NCI-H2196 (cell line): ENCODE data around the gene SLC5A4.

ENCODE experiments used
- DNase-seq: peaks from one replicate; lab custom pipeline; 2025; ENCODE audit not compliant: unreplicated experiment; lab: John Stamatoyannopoulos, UW

SLC5A4 gene

DNA sequence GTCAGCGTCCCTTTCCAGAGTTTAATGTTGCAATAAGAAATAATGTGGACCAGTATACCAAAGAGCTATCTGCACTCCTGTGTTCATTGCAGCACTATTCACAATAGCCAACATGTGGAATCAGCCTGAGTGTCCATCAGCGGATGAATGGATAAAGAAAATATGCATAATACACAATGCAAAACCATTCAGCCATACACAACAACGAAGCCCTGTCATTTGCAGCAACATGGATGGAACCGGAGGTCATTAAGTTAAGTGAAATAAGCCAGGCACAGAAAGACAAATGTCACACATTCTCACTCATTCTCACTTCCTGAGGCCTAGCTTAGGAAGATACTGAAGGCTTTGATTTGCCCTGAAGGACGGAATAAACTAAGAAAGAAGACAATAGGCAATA lies 22.1 kb downstream of the SLC5A4 start:
- DNase-seq: no peak

- no peak for DNase-seq
Observed at GRCh38 chr22:32232191-32232830, 22.8 kb downstream of the SLC5A4 start.

DNA sequence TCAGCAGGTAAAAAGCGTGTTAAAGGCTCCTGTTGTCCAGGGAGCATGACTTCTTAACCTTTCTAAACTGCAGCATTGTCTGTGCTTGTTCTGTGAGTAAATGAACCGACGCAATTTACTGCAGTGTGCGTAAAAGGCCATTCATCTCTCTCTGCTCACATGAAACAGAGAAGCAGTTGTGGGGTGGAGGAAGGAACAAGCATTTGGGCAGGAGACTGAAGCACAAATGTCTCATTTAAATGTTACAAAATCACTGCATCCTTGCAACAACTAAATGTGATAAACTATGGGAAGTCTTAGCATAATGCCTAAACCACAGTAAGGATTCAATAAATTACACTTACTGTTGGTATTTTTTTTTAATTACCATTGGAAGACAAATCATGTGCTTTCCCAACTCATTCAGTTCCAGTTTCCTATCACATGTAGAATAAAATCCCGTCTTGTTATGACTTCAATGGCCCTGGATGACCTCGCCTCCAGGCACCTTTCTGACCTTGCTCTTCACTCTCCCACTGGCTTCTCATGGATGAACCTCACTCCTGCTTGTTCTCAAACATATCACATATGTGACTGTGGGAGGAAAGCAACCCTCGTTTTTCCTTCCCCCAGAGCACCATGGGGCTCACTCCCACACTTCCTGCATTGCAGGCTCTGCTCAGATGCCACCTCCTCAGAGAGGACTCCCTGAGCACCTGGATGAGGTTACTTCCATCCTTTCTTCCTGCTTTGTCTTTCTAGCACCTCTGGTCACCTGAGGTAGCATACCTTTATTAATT lies 28.6 kb downstream of the SLC5A4 start:
- no peak for DNase-seq

- no peak for DNase-seq
Observed at GRCh38 chr22:32222991-32223390, 32.2 kb downstream of the SLC5A4 start.

GRCh38 chr22:32219026-32219425 lies 36.1 kb downstream of the SLC5A4 start:
- no peak for DNase-seq

DNA sequence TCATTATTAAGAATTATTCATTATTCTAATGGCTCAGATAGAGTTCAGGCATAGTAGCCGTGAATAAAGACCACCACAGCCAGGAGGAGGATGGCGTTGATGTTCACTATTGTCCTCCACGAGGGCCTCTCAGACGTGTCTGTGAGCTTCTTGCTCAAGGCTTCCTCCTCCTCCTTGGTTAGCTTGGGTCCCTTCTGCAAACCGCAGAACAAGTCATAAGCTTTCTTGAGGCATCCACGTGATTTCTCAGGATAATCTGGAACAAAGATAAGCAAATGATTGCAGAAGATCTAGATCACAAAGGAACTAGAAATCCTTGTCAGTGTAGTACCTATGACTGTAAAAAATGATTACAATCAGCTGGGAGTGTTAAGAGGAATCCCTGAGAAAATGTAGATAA lies 36.7 kb downstream of the SLC5A4 start:
- no peak for DNase-seq

- no peak for DNase-seq
Observed at GRCh38 chr22:32217465-32217864, 37.7 kb downstream of the SLC5A4 start.

- DNase-seq: no peak
Observed at GRCh38 chr22:32216911-32217310, 38.2 kb downstream of the SLC5A4 start.

DNA sequence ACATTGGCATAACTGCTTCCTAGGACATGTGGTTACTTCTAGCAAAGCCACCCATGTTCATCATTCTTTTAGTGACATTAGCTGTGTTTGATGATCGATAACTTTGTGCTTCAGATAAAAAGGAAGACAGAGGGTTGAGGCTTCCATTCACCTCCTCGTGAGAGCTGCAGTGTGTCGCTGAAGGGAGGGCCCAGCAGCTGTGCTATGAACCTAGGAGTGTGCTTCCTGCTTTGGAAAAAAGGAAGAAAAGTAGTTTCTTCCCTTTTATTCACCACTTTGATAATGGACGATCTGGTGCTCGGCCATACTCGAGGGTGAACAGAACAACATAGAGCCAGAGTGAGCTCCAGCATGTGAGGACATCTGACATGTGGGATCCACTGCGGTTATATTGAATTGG lies 44.1 kb downstream of the SLC5A4 start:
- DNase-seq: no peak

- DNase-seq: no peak
Observed at GRCh38 chr22:32208681-32209080, 46.5 kb downstream of the SLC5A4 start.

GRCh38 chr22:32207971-32208480 lies 47.1 kb downstream of the SLC5A4 start:
- no peak for DNase-seq

DNA sequence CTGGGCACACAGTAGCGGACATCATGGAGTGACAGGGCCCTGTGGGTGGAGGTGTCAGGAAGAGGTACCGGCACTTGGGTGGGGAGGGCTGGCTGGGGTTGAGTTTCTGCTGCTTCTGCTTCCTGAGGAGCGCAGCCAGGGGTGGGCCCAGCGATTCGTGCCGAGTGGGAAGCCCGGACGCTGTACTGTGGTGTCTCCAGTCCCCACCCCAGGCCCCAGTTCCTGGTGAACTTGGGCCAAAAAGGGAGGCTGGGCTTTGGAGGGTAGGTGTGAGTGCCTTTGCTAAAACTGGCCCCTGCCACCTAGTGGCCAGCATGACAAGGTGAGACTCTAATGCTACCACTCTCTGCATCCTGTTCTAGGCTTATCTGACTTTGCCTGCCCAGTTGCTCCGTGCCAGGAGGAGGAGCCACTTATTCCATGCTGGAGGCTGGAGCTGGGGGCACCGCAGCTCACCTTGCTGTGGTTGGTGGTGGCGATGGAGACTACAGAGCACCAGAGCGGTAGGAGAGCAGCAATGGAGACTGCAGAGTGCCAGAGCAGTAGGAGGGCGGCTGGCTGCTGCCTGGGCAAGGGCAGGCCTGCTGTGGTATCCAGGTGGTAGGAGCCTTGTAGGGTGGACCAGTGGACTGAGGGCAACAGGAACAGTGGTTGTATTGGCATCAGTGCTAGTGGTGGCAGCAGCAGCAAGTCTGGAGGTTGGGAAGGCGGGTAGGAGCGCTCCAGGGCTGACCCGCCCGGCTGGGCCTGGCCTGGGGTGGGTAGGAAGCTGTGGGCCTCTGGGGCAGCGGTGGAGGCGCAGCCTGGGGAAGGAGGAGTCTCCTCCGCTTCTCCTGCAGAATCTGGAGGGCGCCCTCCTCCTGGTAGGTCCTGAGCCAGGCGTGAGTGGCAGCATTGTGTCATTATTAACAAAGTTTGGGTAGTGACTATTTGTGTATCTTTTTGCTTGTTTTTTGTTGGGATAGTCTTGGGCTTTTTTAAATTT lies 48.1 kb downstream of the SLC5A4 start:
- DNase-seq: peak; percentile 14

- no peak for DNase-seq
Observed at GRCh38 chr22:32205974-32206773, 49.0 kb downstream of the SLC5A4 start.

DNA sequence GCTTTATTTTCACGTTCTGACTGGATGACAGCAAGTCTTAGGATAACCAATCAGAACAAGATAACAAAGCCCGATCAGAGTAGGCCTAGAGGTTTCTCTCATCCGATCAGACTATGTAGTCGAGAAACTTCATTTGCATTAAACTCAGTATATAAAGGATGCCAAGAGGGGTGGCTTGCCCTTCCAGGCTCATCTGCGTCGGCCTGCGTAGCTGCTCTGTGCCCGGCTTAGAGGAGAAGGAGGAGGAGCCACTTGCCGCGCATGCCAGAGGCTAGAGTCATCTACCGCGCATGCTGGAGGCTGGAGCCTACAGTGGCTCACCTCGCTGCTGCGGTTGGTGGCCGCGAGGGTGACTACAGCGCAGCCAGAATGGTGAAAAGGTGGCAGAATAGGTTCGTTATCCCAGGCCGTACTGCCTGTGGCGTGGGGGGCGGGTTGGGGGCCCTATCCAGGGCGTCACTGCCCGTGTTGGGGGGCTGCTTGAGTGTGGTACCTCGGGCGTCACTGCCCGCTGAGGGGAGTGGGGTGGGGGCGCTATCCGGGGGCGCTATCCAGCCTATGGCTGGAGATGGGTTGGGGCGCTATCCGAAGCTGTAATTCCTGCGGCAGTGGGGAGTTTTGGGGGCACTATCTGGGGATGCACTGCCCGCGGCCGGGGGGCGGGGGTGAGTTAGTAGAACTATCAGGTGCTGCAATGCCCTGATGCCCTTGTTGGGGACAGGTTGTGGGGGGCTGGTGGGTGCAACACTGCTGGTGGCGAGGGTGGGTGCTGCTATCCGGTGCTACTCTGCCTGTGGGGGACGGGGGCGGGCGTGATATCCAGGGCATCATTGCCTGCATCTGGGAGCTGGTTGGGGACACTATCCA lies 50.1 kb downstream of the SLC5A4 start, which contains the start of gene RFPL2:
TSS of gene RFPL2 (minus strand) at position 218 of the 867 bp plus-strand sequence. CDS start 2,622 bp downstream, outside the sequence.
- DNase-seq: no peak

- DNase-seq: no peak
Observed at GRCh38 chr22:32204040-32204855, 50.9 kb downstream of the SLC5A4 start.

- no peak for DNase-seq
Observed at GRCh38 chr22:32203181-32204039, 51.7 kb downstream of the SLC5A4 start.

GRCh38 chr22:32202539-32203180 lies 52.5 kb downstream of the SLC5A4 start:
- DNase-seq: peak; percentile 61
